AG04450 (cell line): ENCODE results near the gene SLC16A3. TPM values are rescaled to one million over a fixed set of nuclear protein-coding genes. Genes with fewer than 3 reads are reported as not detected.

Source experiments
- CTCF ChIA-PET: fragments of 300-600, 350-600 bp; formaldehyde crosslinking; extraction: SDS; loops from one replicate; lab custom pipeline; 2022; ENCODE audit warnings: antibody characterized with exemption, inconsistent platforms; lab: Charles Lee
- POLR2A ChIA-PET: fragments of 350-600 bp; formaldehyde crosslinking; extraction: SDS; loops from one replicate; lab custom pipeline; 2021; ENCODE audit warnings: antibody characterized with exemption, inconsistent platforms; lab: Yijun Ruan, JAX
- DNase-seq: peaks from one replicate; pipeline ENCODE4 v3.0.0-alpha.2; 2011; ENCODE audit warnings: low read depth, low spot score
- H3K27ac ChIP-seq: one replicate; pipeline ENCODE4 v1.5.1; 2012; ENCODE audit warnings: low read depth, low read length, control low read depth
- H3K27me3 ChIP-seq: one replicate; pipeline ENCODE4 v1.6.0; 2012; ENCODE audit warnings: low read length; ENCODE audit not compliant: control insufficient read depth, insufficient read depth
- H3K4me3 ChIP-seq: 2 replicates; pipeline ENCODE4 v1.5.1; 2011; ENCODE audit warnings: mild to moderate bottlenecking, low read depth, low read length, control low read depth
- H3K9me3 ChIP-seq: 2 replicates; pipeline ENCODE4 v1.5.1; 2012; ENCODE audit warnings: low read length; ENCODE audit not compliant: control insufficient read depth, insufficient read depth
- CTCF ChIP-seq: IDR thresholded peaks from 2 replicates; pipeline ENCODE4 v1.5.1; 2011; ENCODE audit warnings: low read depth, low read length, control low read depth, inconsistent platforms
- polyA plus RNA-seq: library from polyadenylated mRNA; depleted of rRNA; stranded (reverse); fragments of >200 nt; gene quantifications from 2 replicates; pipeline ENCODE4 v1.2.3, GENCODE V29; 2011

SLC16A3 gene
- polyA plus RNA-seq, 1 experiment: 61.7 TPM

- H3K4me3 ChIP-seq: no peak overlapping the region
- H3K9me3 ChIP-seq: no peaks in the 10 kb centered on the region; the same call in 1 of the 2 replicates
- DNase-seq: no peak
- no peak overlapping the region for H3K27ac ChIP-seq
- CTCF ChIA-PET: interaction anchor here (1.0 kb wide), 1 partner anchor 18 kb away, joined by 3 read pairs; no protein-coding TSS in a partner anchor
- POLR2A ChIA-PET: no interaction called here
- TF ChIP-seq CTCF: no peak
- no peaks in the 10 kb centered on the region for H3K27me3 ChIP-seq
Observed at GRCh38 chr17:82218349-82219075, 10.3 kb upstream of the SLC16A3 start.

GRCh38 chr17:82219083-82219482 lies 9.8 kb upstream of the SLC16A3 start:
- ChIA-PET CTCF (interaction anchor here (1.0 kb wide), 1 partner anchor 18 kb away, joined by 3 read pairs; no protein-coding TSS in a partner anchor), POLR2A (no interaction called here)
- Histone ChIP-seq H3K27me3 (no peaks in the 10 kb centered on the region), H3K27ac (no peak overlapping the region), H3K9me3 (no peaks in the 10 kb centered on the region; the same call in 1 of the 2 replicates), H3K4me3 (no peak overlapping the region)
- no peak for DNase-seq
- TF ChIP-seq CTCF: no peak

DNA sequence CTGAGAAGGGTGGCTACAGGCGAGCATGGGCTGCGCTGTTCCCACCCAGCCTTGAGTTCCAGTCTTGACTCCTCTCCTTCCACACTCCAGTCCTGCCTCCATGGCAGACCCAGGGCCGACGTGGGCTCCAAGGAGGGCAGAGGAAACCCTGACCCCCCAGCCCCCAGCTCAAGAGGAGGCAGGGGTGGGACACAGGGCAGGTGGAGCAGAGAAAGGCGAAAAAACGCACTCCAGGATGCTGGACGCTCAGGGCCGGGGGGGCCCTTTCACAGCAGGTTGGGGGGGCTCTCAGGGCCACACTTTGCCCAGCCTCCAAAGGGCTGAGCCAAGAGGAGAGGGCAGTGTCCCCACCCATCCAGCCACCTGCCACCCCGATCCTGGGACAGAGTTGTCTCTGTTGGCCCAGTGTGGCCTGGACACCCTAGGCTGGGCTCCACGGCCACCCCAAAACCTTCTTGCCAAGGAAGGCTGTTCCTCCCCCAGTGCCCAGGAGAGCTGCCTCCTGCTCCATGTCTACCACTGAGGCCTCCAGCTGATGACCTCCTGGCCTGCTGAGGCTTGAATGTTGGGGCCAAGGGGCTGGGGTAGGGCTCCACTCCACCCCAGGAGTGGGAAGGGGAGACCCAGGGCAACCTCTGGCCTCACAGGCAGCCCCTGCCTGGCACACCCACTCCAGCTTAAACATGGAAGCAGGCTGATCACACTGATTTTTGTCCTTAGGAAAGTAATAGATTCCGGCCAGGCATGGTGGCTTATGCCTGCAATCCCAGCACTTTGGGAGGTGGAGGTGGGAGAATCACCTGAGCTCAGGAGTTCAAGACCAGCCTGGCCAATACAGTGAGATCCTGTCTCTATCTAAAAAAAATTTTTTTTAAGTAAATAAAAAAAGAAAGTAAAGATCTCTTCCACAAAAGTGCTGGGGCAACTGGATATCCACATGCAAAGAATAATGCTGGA lies 8.8 kb upstream of the SLC16A3 start:
- H3K9me3 ChIP-seq: no peaks in the 10 kb centered on the region; the same call in 1 of the 2 replicates
- TF ChIP-seq CTCF: no peak
- no peak overlapping the region for H3K27ac ChIP-seq
- H3K27me3 ChIP-seq: no peaks in the 10 kb centered on the region
- DNase-seq: no peak
- POLR2A ChIA-PET: no interaction called here
- CTCF ChIA-PET: no interaction called here
- H3K4me3 ChIP-seq: no peak overlapping the region

- no peaks in the 10 kb centered on the region for H3K27me3 ChIP-seq
- TF ChIP-seq CTCF: no peak
- ChIA-PET CTCF (no interaction called here), POLR2A (no interaction called here)
- H3K27ac ChIP-seq: no peak overlapping the region
- H3K9me3 ChIP-seq: no peaks in the 10 kb centered on the region; the same call in 1 of the 2 replicates
- no peak for DNase-seq
- H3K4me3 ChIP-seq: no peak overlapping the region
Observed at GRCh38 chr17:82221341-82221902, 7.4 kb upstream of the SLC16A3 start.
